ENCODE data around the gene ITGB1BP1. TPM values are rescaled to one million over a fixed set of nuclear protein-coding genes. Genes with fewer than 3 reads are reported as not detected.

Gene ITGB1BP1
- total RNA-seq, 4 donors from 2014 or later: 59.6 to 91.4 (median 66.1) TPM

- Histone ChIP-seq H3K27ac (replicated peaks in 1 of 4) (peak overlapping the region; percentile 24 to 64 (median 54)), H3K4me3 (no peak overlapping the region), H3K4me1 (peaks cover 11 to 50% (median 40%) of the 10 kb centered on the region in 4 donors), H3K36me3 (peaks cover 13 to 69% (median 46%) of the 10 kb centered on the region in 4 donors), H3K27me3 (no peaks in the 10 kb centered on the region), H3K9me3 (no peaks in the 10 kb centered on the region)
- TF ChIP-seq POLR2AphosphoS5 (IDR thresholded peaks at IDR 0.05) (no peak), POLR2A (IDR thresholded peaks at IDR 0.05; ENCODE audit: low read depth) (no peak), EP300 (IDR thresholded peaks at IDR 0.05) (no peak), CTCF (IDR thresholded peaks at IDR 0.05) (no peak)
- WGBS: 68% methylated on average over 13 of the region's 13 CpGs
- DNase-seq (ENCODE audit: extremely low spot score): no peak
- intact Hi-C loops (cut with DNase I): no loop called here
Measured at GRCh38 chr2:9406529-9407362, 16.6 kb downstream of the ITGB1BP1 start.

GRCh38 chr2:9405636-9406035, 17.7 kb downstream of the ITGB1BP1 start:
- TF ChIP-seq POLR2AphosphoS5 (IDR thresholded peaks at IDR 0.05) (no peak), EP300 (IDR thresholded peaks at IDR 0.05) (no peak), CTCF (IDR thresholded peaks at IDR 0.05) (no peak), POLR2A (IDR thresholded peaks at IDR 0.05; ENCODE audit: low read depth) (no peak)
- Histone ChIP-seq H3K4me3 (no peak overlapping the region), H3K27ac (replicated peaks in 1 of 4) (no peak overlapping the region), H3K4me1 (peaks cover 11 to 50% (median 40%) of the 10 kb centered on the region in 4 donors), H3K9me3 (no peaks in the 10 kb centered on the region), H3K36me3 (peaks cover 8 to 69% (median 47%) of the 10 kb centered on the region in 4 donors), H3K27me3 (no peaks in the 10 kb centered on the region)
- no peak for DNase-seq (ENCODE audit: extremely low spot score)
- 91% methylated on average over 2 of the region's 2 CpGs for WGBS
- intact Hi-C loops (cut with DNase I): no loop called here

- no peak for DNase-seq (ENCODE audit: extremely low spot score)
- H3K36me3 ChIP-seq: peaks cover 3 to 64% (median 40%) of the 10 kb centered on the region in 4 donors
- intact Hi-C loops (cut with DNase I): no loop called here
- 82% methylated on average over 4 of the region's 4 CpGs for WGBS
- TF ChIP-seq POLR2A (IDR thresholded peaks at IDR 0.05; ENCODE audit: low read depth) (no peak), EP300 (IDR thresholded peaks at IDR 0.05) (no peak), POLR2AphosphoS5 (IDR thresholded peaks at IDR 0.05) (no peak), CTCF (IDR thresholded peaks at IDR 0.05) (no peak)
- no peaks in the 10 kb centered on the region for H3K27me3 ChIP-seq
- peaks cover 14 to 55% (median 45%) of the 10 kb centered on the region in 4 donors for H3K4me1 ChIP-seq
- no peaks in the 10 kb centered on the region for H3K9me3 ChIP-seq
- peak overlapping the region in 1 of 4 donors; percentile 18 for H3K27ac ChIP-seq (replicated peaks in 1 of 4)
- no peak overlapping the region for H3K4me3 ChIP-seq
Measured at GRCh38 chr2:9404451-9404850, 18.9 kb downstream of the ITGB1BP1 start.

- no peaks in the 10 kb centered on the region for H3K27me3 ChIP-seq
- 37% methylated on average over 2 of the region's 2 CpGs for WGBS
- H3K36me3 ChIP-seq: peaks cover 3 to 60% (median 38%) of the 10 kb centered on the region in 4 donors
- no peak overlapping the region for H3K4me3 ChIP-seq
- peak overlapping the region in 2 of 4 donors; percentile 18 to 30 for H3K27ac ChIP-seq (replicated peaks in 1 of 4)
- no peaks in the 10 kb centered on the region for H3K9me3 ChIP-seq
- no peak for DNase-seq (ENCODE audit: extremely low spot score)
- TF ChIP-seq CTCF (IDR thresholded peaks at IDR 0.05) (no peak), POLR2AphosphoS5 (IDR thresholded peaks at IDR 0.05) (no peak), EP300 (IDR thresholded peaks at IDR 0.05) (no peak), POLR2A (IDR thresholded peaks at IDR 0.05; ENCODE audit: low read depth) (no peak)
- H3K4me1 ChIP-seq: peaks cover 16 to 58% (median 51%) of the 10 kb centered on the region in 4 donors
- intact Hi-C loops (cut with DNase I): no loop called here
Measured at GRCh38 chr2:9403924-9404323, 19.4 kb downstream of the ITGB1BP1 start.
